H1 (cell line): Measurements from ENCODE around the gene ACOT7. TPM values are rescaled to one million over a fixed set of nuclear protein-coding genes. Genes with fewer than 3 reads are reported as not detected.
A peak's percentile ranks its signal among the peaks of the same experiment; 100 is the strongest.

Source experiments
- CTCF ChIA-PET: fragments of 300-600 bp; sonication (Branson Sonifier 250); formaldehyde crosslinking; loops from one replicate; lab custom pipeline; 2021; ENCODE audit not compliant: partially characterized antibody; lab: Charles Lee
- POLR2A ChIA-PET: fragments of 300-600 bp; sonication (Branson Sonifier 250); formaldehyde crosslinking; loops from one replicate; lab custom pipeline; 2021; ENCODE audit warnings: inconsistent platforms; ENCODE audit not compliant: partially characterized antibody; lab: Charles Lee
- DNase-seq, 2 experiments: peaks; one replicate each; pipeline versions ENCODE4 v3.0.0 to v3.0.0-alpha.2; 2010 to 2022; ENCODE audit warnings: low spot score in 2 of 2, low read depth in 1 of 2, mixed read lengths in 1 of 2
- FAIRE-seq: peaks from 2 replicates; lab custom pipeline; 2011; peaks lifted over from hg19 to GRCh38; lab: Jason Lieb, UNC
- H2AFZ ChIP-seq: 2 replicates; pipeline ENCODE4 v1.8.1; 2012; ENCODE audit warnings: low read length, inconsistent platforms
- H2AK5ac ChIP-seq: 2 replicates; pipeline ENCODE4 v1.6.1; 2013; ENCODE audit warnings: low read depth, low read length
- H2BK120ac ChIP-seq: replicated peaks from 2 replicates; pipeline ENCODE3; 2013; ENCODE audit warnings: low read depth, low read length, inconsistent platforms
- H2BK12ac ChIP-seq: 2 replicates; pipeline ENCODE4 v1.6.1; 2013; ENCODE audit warnings: low read depth, low read length
- H2BK15ac ChIP-seq: 2 replicates; pipeline ENCODE4 v1.6.1; 2013; ENCODE audit warnings: low read length
- H2BK20ac ChIP-seq: 2 replicates; pipeline ENCODE4 v1.6.1; 2013; ENCODE audit warnings: low read length
- H2BK5ac ChIP-seq: 2 replicates; pipeline ENCODE4 v1.6.1; 2013; ENCODE audit warnings: low read depth, low read length
- H3K14ac ChIP-seq: 2 replicates; pipeline ENCODE4 v1.6.1; 2013; ENCODE audit warnings: inconsistent platforms; ENCODE audit not compliant: insufficient read length
- H3K18ac ChIP-seq: 2 replicates; pipeline ENCODE4 v1.6.1; 2013; ENCODE audit warnings: low read length; ENCODE audit errors: extremely low read depth
- H3K23ac ChIP-seq: 2 replicates; pipeline ENCODE4 v1.6.1; 2013; ENCODE audit warnings: inconsistent platforms; ENCODE audit not compliant: insufficient read length
- H3K23me2 ChIP-seq: 2 replicates; pipeline ENCODE4 v1.6.1; 2013; ENCODE audit warnings: low read depth, low read length
- H3K27ac ChIP-seq: 2 replicates; pipeline ENCODE4 v1.6.1; 2011; ENCODE audit warnings: low read depth, low read length, inconsistent platforms
- H3K27me3 ChIP-seq, 4 experiments: replicated peaks in 1 of 4; 1 replicate in 1 of 4; 2 replicates in 3 of 4; pipeline versions ENCODE4 v1.6.1 to v1.8.1; 2011 to 2013; ENCODE audit warnings: low read length in 3 of 4, mild to moderate bottlenecking in 3 of 4, inconsistent platforms in 2 of 4, mixed read lengths in 2 of 4, moderate library complexity in 1 of 4; ENCODE audit not compliant: control insufficient read depth in 3 of 4, insufficient read depth in 3 of 4; ENCODE audit errors: extremely low read depth in 1 of 4
- H3K36me3 ChIP-seq, 4 experiments: 2 replicates each; pipeline versions ENCODE4 v1.6.1 to v1.8.1; 2011 to 2013; ENCODE audit warnings: mild to moderate bottlenecking in 4 of 4, low read length in 3 of 4, moderate library complexity in 2 of 4, control low read depth in 1 of 4, inconsistent platforms in 1 of 4; ENCODE audit not compliant: insufficient read depth in 4 of 4, control insufficient read depth in 2 of 4
- H3K4ac ChIP-seq: replicated peaks from 2 replicates; pipeline ENCODE3; 2013; ENCODE audit warnings: low read length, low read depth, mixed read lengths, inconsistent platforms; ENCODE audit not compliant: insufficient read length
- H3K4me1 ChIP-seq, 4 experiments: replicated peaks in 1 of 4; 1 replicate in 1 of 4; 2 replicates in 3 of 4; pipeline versions ENCODE4 v1.6.1 to v1.8.1; 2011 to 2013; ENCODE audit warnings: low read length in 3 of 4, inconsistent platforms in 2 of 4, mixed read lengths in 1 of 4; ENCODE audit not compliant: insufficient read depth in 4 of 4, control insufficient read depth in 3 of 4
- H3K4me2 ChIP-seq, 2 experiments: 2 replicates each; pipeline versions ENCODE4 v1.6.1 to v1.8.1; 2011 to 2013; ENCODE audit warnings: low read depth in 2 of 2, low read length in 2 of 2, control low read depth in 1 of 2, inconsistent platforms in 1 of 2, mild to moderate bottlenecking in 1 of 2; ENCODE audit not compliant: insufficient read depth in 1 of 2
- H3K4me3 ChIP-seq, 4 experiments: fragments of 200-600, 300-600 bp in 1 of 4; sonication (generic), shearing (Covaris generic), sonication (Bioruptor Twin) in 1 of 4; 2 replicates each; pipeline versions ENCODE4 v1.5.1 to v1.8.1; 2011 to 2016; ENCODE audit warnings: low read length in 4 of 4, low read depth in 3 of 4, control low read depth in 2 of 4, inconsistent platforms in 2 of 4, mild to moderate bottlenecking in 2 of 4, mixed read lengths in 1 of 4, moderate library complexity in 1 of 4; ENCODE audit not compliant: insufficient read depth in 2 of 4; ENCODE audit errors: extremely low read depth in 1 of 4
- H3K56ac ChIP-seq: replicated peaks from 2 replicates; pipeline ENCODE3; 2013; ENCODE audit warnings: low read depth, mild to moderate bottlenecking, mixed read lengths, low read length, inconsistent platforms; ENCODE audit not compliant: insufficient read length
- H3K79me1 ChIP-seq: 2 replicates; pipeline ENCODE4 v1.6.1; 2013; ENCODE audit warnings: low read depth, low read length, control low read depth
- H3K79me2 ChIP-seq, 2 experiments: 2 replicates each; pipeline versions ENCODE4 v1.6.1 to v1.8.1; 2012 to 2013; ENCODE audit warnings: low read length in 2 of 2, mild to moderate bottlenecking in 2 of 2, inconsistent platforms in 1 of 2; ENCODE audit not compliant: insufficient read depth in 2 of 2, control insufficient read depth in 1 of 2
- H3K9ac ChIP-seq, 4 experiments: replicated peaks in 1 of 4; 1 replicate in 1 of 4; 2 replicates in 3 of 4; pipeline versions ENCODE4 v1.6.1 to v1.8.1; 2011 to 2013; ENCODE audit warnings: low read depth in 3 of 4, low read length in 3 of 4, control low read depth in 2 of 4, mild to moderate bottlenecking in 2 of 4, moderate library complexity in 2 of 4, inconsistent platforms in 1 of 4; ENCODE audit errors: extremely low read depth in 1 of 4
- H3K9me3 ChIP-seq, 2 experiments: 2 replicates each; pipeline versions ENCODE4 v1.6.1 to v1.8.1; 2012 to 2013; ENCODE audit warnings: mild to moderate bottlenecking in 2 of 2, moderate library complexity in 2 of 2, control low read depth in 1 of 2, inconsistent platforms in 1 of 2, low read depth in 1 of 2, low read length in 1 of 2, mixed read lengths in 1 of 2; ENCODE audit not compliant: insufficient read depth in 2 of 2
- H4K20me1 ChIP-seq, 2 experiments: replicated peaks in 1 of 2; 2 replicates each; pipeline versions ENCODE3 to v1.8.1; 2011 to 2013; ENCODE audit warnings: inconsistent platforms in 2 of 2, low read length in 2 of 2, mild to moderate bottlenecking in 1 of 2; ENCODE audit not compliant: insufficient read depth in 2 of 2, control insufficient read depth in 1 of 2
- H4K5ac ChIP-seq: 2 replicates; pipeline ENCODE4 v1.6.1; 2013; ENCODE audit warnings: low read length, low read depth, mixed read lengths, inconsistent platforms; ENCODE audit not compliant: insufficient read length
- H4K8ac ChIP-seq: 2 replicates; pipeline ENCODE4 v1.8.0; 2013; ENCODE audit warnings: mild to moderate bottlenecking, moderate library complexity, low read length, inconsistent platforms; ENCODE audit not compliant: insufficient read depth; ENCODE audit errors: extremely low read depth
- H4K91ac ChIP-seq: replicated peaks from 2 replicates; pipeline ENCODE3; 2013; ENCODE audit warnings: low read length, mixed read lengths, inconsistent platforms; ENCODE audit not compliant: insufficient read length
- CREB1 ChIP-seq: IDR thresholded peaks from 2 replicates; pipeline ENCODE4 v1.6.1; 2012; ENCODE audit warnings: inconsistent platforms
- EGR1 ChIP-seq: IDR thresholded peaks from 2 replicates; pipeline ENCODE4 v1.6.1; 2011; ENCODE audit warnings: low read depth, low read length, borderline replicate concordance
- EZH2 ChIP-seq: fragments of 200-600 bp; sonication (generic); IDR thresholded peaks from 2 replicates; pipeline ENCODE4 v1.7.1; 2012; ENCODE audit warnings: low read depth, mild to moderate bottlenecking, moderate library complexity, low read length, inconsistent platforms; ENCODE audit not compliant: severe bottlenecking
- GABPA ChIP-seq: IDR thresholded peaks from 2 replicates; pipeline ENCODE4 v1.6.1; 2011; ENCODE audit warnings: mild to moderate bottlenecking, low read length, moderate library complexity, borderline replicate concordance; ENCODE audit not compliant: insufficient read depth
- JUND ChIP-seq: IDR thresholded peaks from 2 replicates; pipeline ENCODE4 v1.6.1; 2011; ENCODE audit warnings: mild to moderate bottlenecking, improper control_type of control experiment, low read length
- KDM5A ChIP-seq: fragments of 200-600 bp; IDR thresholded peaks from 2 replicates; pipeline ENCODE4 v1.7.1; 2012; ENCODE audit warnings: mild to moderate bottlenecking, low read length, inconsistent platforms, mixed read lengths
- NRF1 ChIP-seq: IDR thresholded peaks from 2 replicates; pipeline ENCODE4 v1.6.1; 2011; ENCODE audit warnings: mild to moderate bottlenecking, low read depth, low read length, improper control_type of control experiment
- RFX5 ChIP-seq: IDR thresholded peaks from 2 replicates; pipeline ENCODE4 v1.6.1; 2011; ENCODE audit warnings: low read depth, low read length, improper control_type of control experiment, borderline replicate concordance
- SUZ12 ChIP-seq: fragments of 200-600 bp; sonication (generic); IDR thresholded peaks from 2 replicates; pipeline ENCODE4 v1.6.1; 2012; ENCODE audit warnings: mild to moderate bottlenecking, inconsistent platforms, low read length, moderate library complexity, mixed read lengths
- TBP ChIP-seq: IDR thresholded peaks from 2 replicates; pipeline ENCODE4 v1.6.1; 2011; ENCODE audit warnings: low read depth, low read length, improper control_type of control experiment
- WGBS, 2 experiments: shearing (Covaris generic) in 1 of 2; methylation state at CpG; one replicate each; pipeline versions ENCODE4 v1.1.6 to v1.1.7; 2013 to 2015; ENCODE audit warnings: low lambda C conversion rate in 2 of 2, mixed read lengths in 2 of 2, inconsistent platforms in 1 of 2, low coverage in 1 of 2, missing lambda C conversion rate in 1 of 2; ENCODE audit not compliant: insufficient replicate concordance in 2 of 2, insufficient coverage in 1 of 2, insufficient read length in 1 of 2; ENCODE audit errors: extremely low coverage in 1 of 2, missing lambda C conversion rate in 1 of 2; 5-methylcytosine and 5-hydroxymethylcytosine counted together
- polyA plus RNA-seq, 7 experiments: library from polyadenylated mRNA; depleted of rRNA in 3 of 7; stranded (reverse) in 5 of 7; unstranded in 2 of 7; fragments of >200 nt in 5 of 7; fragments of 200-250 nt in 2 of 7; gene quantifications; 1 replicate in 5 of 7; 2 replicates in 1 of 7; 4 replicates in 1 of 7; pipeline versions ENCODE4 v1.2.1 to v1.2.3, GENCODE V29; 2011 to 2013; ENCODE audit warnings: missing spikeins in 2 of 7, mixed read lengths in 2 of 7
- total RNA-seq: library from RNA; stranded (reverse); fragmentation: NEBNext Ultra II Directional; extraction: Animal tissue kit (Norgen Biotek cat#: 25700); gene quantifications from 2 replicates; pipeline ENCODE4 v1.2.1, GENCODE V29; 2021
- TF ChIP-seq, protein P1 (sequence below): IDR thresholded peaks from 2 replicates; pipeline ENCODE4 v1.6.1; 2012; ENCODE audit warnings: inconsistent platforms

Gene ACOT7
- total and polyA plus RNA-seq, 2 of the 8 experiments (the other 6 are each of a cell fraction or from before 2014, with no cell fraction given) = 151 to 214 TPM

GRCh38 chr1:6248932-6249738 lies 144.4 kb downstream of the ACOT7 start:
- H3K4ac ChIP-seq = no peak overlapping the region
- peaks cover 0 to 20% (median 9%) of the 10 kb centered on the region in 4 experiments; a peak in 5 of 7 replicates for H3K4me1 ChIP-seq
- no peak overlapping the region for H4K5ac ChIP-seq
- H2BK20ac ChIP-seq = no peak overlapping the region
- H3K23me2 ChIP-seq = peaks cover 16% of the 10 kb centered on the region; the same call in 1 of the 2 replicates
- H4K91ac ChIP-seq = no peak overlapping the region
- H3K18ac ChIP-seq = no peak overlapping the region
- no peak overlapping the region; the same call in 1 of the 2 replicates for H4K8ac ChIP-seq
- no peaks in the 10 kb centered on the region; a peak in 1 of 8 replicates for H3K36me3 ChIP-seq
- no peak overlapping the region for H3K56ac ChIP-seq
- no peaks in the 10 kb centered on the region for H3K79me1 ChIP-seq
- peak overlapping the region; percentile 1 to 54 (median 26); a peak in 7 of 8 replicates for H3K4me3 ChIP-seq
- peak overlapping the region; percentile 40; the same call in 1 of the 2 replicates for H2BK15ac ChIP-seq
- no peak overlapping the region for H3K9ac ChIP-seq
- 19% methylated on average over 45 of the region's 96 CpGs; no CpG with 5 or more reads in 1 of the 2 experiments for whole genome bisulfite sequencing, 2 experiments
- H4K20me1 ChIP-seq = peaks cover 9 to 31% of the 10 kb centered on the region in 2 experiments
- H2AFZ ChIP-seq = no peak overlapping the region
- no peak overlapping the region for H2BK5ac ChIP-seq
- no peak overlapping the region for H2BK12ac ChIP-seq
- H3K79me2 ChIP-seq = no peaks in the 10 kb centered on the region; a peak in 1 of 4 replicates
- H2AK5ac ChIP-seq = no peak overlapping the region
- H2BK120ac ChIP-seq = no peak overlapping the region
- no peaks in the 10 kb centered on the region for H3K9me3 ChIP-seq
- ChIA-PET POLR2A (interaction anchor here (0.7 to 9.3 kb wide), 10 partner anchors 10 to 176 kb away, joined by 3 to 64 read pairs (median 3); partner anchors contain the start of genes GPR153, ICMT and RNF207), CTCF (interaction anchor here (0.5 to 19.1 kb wide), 22 partner anchors 9 to 582 kb away, joined by 3 to 353 read pairs (median 7); partner anchors contain the start of genes HES2, ICMT, RNF207 and RPL22)
- no peak overlapping the region for H3K23ac ChIP-seq
- DNase-seq = peak in 1 of 2 experiments; percentile 69
- H3K4me2 ChIP-seq = peak overlapping the region; percentile 45 to 82
- no peak for FAIRE-seq
- no peak overlapping the region for H3K27ac ChIP-seq
- H3K14ac ChIP-seq = no peak overlapping the region
- peaks cover 16 to 43% (median 34%) of the 10 kb centered on the region in 4 experiments for H3K27me3 ChIP-seq
- TF ChIP-seq NRF1 (no peak), EZH2 (peak; percentile 19), EGR1 (peak; percentile 37; the same call in 1 of the 2 replicates), KDM5A (no peak), JUND (no peak), CREB1 (peak; percentile 41; the same call in 1 of the 2 replicates), RFX5 (no peak), GABPA (no peak; the same call in 1 of the 2 replicates), SUZ12 (no peak; the same call in 1 of the 2 replicates), TBP (no peak)
- TF ChIP-seq, protein P1, sequence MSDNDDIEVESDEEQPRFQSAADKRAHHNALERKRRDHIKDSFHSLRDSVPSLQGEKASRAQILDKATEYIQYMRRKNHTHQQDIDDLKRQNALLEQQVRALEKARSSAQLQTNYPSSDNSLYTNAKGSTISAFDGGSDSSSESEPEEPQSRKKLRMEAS = peak; percentile 32; the same call in 1 of the 2 replicates
